PC-3 (cell line): Measurements from ENCODE around the gene CAMTA1. TPM values are rescaled to one million over a fixed set of nuclear protein-coding genes. Genes with fewer than 3 reads are reported as not detected.

Experiments
- ATAC-seq: fragments of 200-7000 bp; cut with Tn5 transposase; 2 replicates; pipeline ENCODE4 v1.9.1; 2020; ENCODE audit warnings: mild to moderate bottlenecking, moderate library complexity
- BruUV-seq: library from RNA; stranded (reverse); fragments of 400-500 nt; replicated peaks from 2 replicates; lab custom pipeline; 2021; lab: Mats Ljungman, UMichigan
- CTCF ChIA-PET: fragments of 300-600 bp; sonication (Branson Sonifier 250); formaldehyde crosslinking; loops from one replicate; lab custom pipeline; 2022; ENCODE audit warnings: antibody characterized with exemption; lab: Charles Lee
- POLR2A ChIA-PET: fragments of 300-600 bp; sonication (Branson Sonifier 250); formaldehyde crosslinking; loops from one replicate; lab custom pipeline; 2022; ENCODE audit warnings: antibody characterized with exemption; ENCODE audit not compliant: unreplicated experiment; lab: Charles Lee
- DNase-seq: peaks from one replicate; pipeline ENCODE4 v3.0.0-alpha.2; 2015
- H2AFZ ChIP-seq: fragments of 300-600 bp; sonication (generic); 2 replicates; pipeline ENCODE4 v1.6.0; 2016; ENCODE audit warnings: antibody characterized with exemption, low read length
- H3F3A ChIP-seq: fragments of 300-600 bp; sonication (generic); one replicate; pipeline ENCODE4 v1.6.0; 2017; ENCODE audit warnings: antibody characterized with exemption, low read length, control low read depth, mild to moderate bottlenecking; ENCODE audit not compliant: unreplicated experiment
- H3K27ac ChIP-seq: fragments of 300-600 bp; sonication (generic); 2 replicates; pipeline ENCODE4 v1.5.1; 2016; ENCODE audit warnings: mild to moderate bottlenecking, low read length
- H3K27me3 ChIP-seq: fragments of 300-600 bp; sonication (generic); 2 replicates; pipeline ENCODE4 v1.6.1; 2016; ENCODE audit warnings: low read length, mixed read lengths
- H3K36me3 ChIP-seq: fragments of 300-600 bp; sonication (generic); 2 replicates; pipeline ENCODE4 v1.6.1; 2016; ENCODE audit warnings: low read depth, mixed run types, low read length, mixed read lengths
- H3K4me1 ChIP-seq: fragments of 300-600 bp; sonication (generic); 2 replicates; pipeline ENCODE4 v1.5.1; 2016; ENCODE audit warnings: low read length; ENCODE audit not compliant: insufficient read depth
- H3K4me2 ChIP-seq: fragments of 300-600 bp; sonication (generic); 2 replicates; pipeline ENCODE4 v1.6.0; 2016; ENCODE audit warnings: low read length
- H3K4me3 ChIP-seq: fragments of 300-600 bp; sonication (generic); 2 replicates; pipeline ENCODE4 v1.5.1; 2016; ENCODE audit warnings: mild to moderate bottlenecking, low read length, mixed read lengths
- H3K79me2 ChIP-seq: fragments of 300-600 bp; sonication (generic); 2 replicates; pipeline ENCODE4 v1.6.1; 2017; ENCODE audit warnings: low read length, mixed read lengths
- H3K9ac ChIP-seq: fragments of 300-600 bp; sonication (generic); 2 replicates; pipeline ENCODE4 v1.6.0; 2016; ENCODE audit warnings: mild to moderate bottlenecking, low read length
- H3K9me2 ChIP-seq: fragments of 300-600 bp; sonication (generic); replicated peaks from 2 replicates; pipeline ENCODE4 v1.6.1; 2016; ENCODE audit warnings: mixed run types, low read length, mixed read lengths
- H3K9me3 ChIP-seq: fragments of 300-600 bp; sonication (generic); 2 replicates; pipeline ENCODE4 v1.6.1; 2016; ENCODE audit warnings: low read length, mixed read lengths
- H4K20me1 ChIP-seq: fragments of 300-600 bp; sonication (generic); 2 replicates; pipeline ENCODE4 v1.6.1; 2016; ENCODE audit warnings: low read length, mixed read lengths
- EZH2 ChIP-seq: fragments of 300-600 bp; sonication (generic); IDR thresholded peaks from one replicate; pipeline ENCODE4 v1.6.1; 2017; ENCODE audit warnings: antibody characterized with exemption, mild to moderate bottlenecking, low read length; ENCODE audit not compliant: unreplicated experiment
- EZH2phosphoT487 ChIP-seq: fragments of 300-600 bp; sonication (generic); IDR thresholded peaks from 2 replicates; pipeline ENCODE4 v1.6.1; 2018; ENCODE audit warnings: mild to moderate bottlenecking, antibody characterized with exemption, low read length, borderline replicate concordance
- intact Hi-C: fragments of 100-400 bp; cut with micrococcal nuclease; formaldehyde crosslinking; loops from 2 replicates; pipeline ENCODE4 v1.9.0; 2023
- total RNA-seq: library from RNA; depleted of rRNA; stranded (reverse); fragments of >200 nt; gene quantifications from 2 replicates; pipeline ENCODE4 v1.2.3, GENCODE V29; 2014
- TF ChIP-seq, protein P1 (sequence below): fragments of 300-600 bp; sonication (generic); conservative IDR thresholded peaks from 2 replicates; pipeline ENCODE4 v1.5.1; 2017; ENCODE audit warnings: antibody characterized with exemption, low read depth, mild to moderate bottlenecking, low read length

The CAMTA1 gene
- total RNA-seq, 1 experiment from 2014 or later = 40.8 TPM

GRCh38 chr1:7560601-7561181, 775.4 kb downstream of the CAMTA1 start:
- Histone ChIP-seq H3K4me2 (no peak overlapping the region), H3K9me2 (no peaks in the 10 kb centered on the region), H3K9ac (no peak overlapping the region), H4K20me1 (no peaks in the 10 kb centered on the region), H3K9me3 (no peaks in the 10 kb centered on the region), H3K36me3 (no peaks in the 10 kb centered on the region), H3K27me3 (peaks cover 75% of the 10 kb centered on the region), H3K4me1 (no peaks in the 10 kb centered on the region), H3F3A (no peaks in the 10 kb centered on the region), H2AFZ (no peak overlapping the region), H3K79me2 (no peaks in the 10 kb centered on the region), H3K27ac (no peak overlapping the region), H3K4me3 (no peak overlapping the region)
- TF ChIP-seq EZH2 = no peak
- TF ChIP-seq, protein P1, sequence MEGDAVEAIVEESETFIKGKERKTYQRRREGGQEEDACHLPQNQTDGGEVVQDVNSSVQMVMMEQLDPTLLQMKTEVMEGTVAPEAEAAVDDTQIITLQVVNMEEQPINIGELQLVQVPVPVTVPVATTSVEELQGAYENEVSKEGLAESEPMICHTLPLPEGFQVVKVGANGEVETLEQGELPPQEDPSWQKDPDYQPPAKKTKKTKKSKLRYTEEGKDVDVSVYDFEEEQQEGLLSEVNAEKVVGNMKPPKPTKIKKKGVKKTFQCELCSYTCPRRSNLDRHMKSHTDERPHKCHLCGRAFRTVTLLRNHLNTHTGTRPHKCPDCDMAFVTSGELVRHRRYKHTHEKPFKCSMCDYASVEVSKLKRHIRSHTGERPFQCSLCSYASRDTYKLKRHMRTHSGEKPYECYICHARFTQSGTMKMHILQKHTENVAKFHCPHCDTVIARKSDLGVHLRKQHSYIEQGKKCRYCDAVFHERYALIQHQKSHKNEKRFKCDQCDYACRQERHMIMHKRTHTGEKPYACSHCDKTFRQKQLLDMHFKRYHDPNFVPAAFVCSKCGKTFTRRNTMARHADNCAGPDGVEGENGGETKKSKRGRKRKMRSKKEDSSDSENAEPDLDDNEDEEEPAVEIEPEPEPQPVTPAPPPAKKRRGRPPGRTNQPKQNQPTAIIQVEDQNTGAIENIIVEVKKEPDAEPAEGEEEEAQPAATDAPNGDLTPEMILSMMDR = no peak
- TF ChIP-seq EZH2phosphoT487 = no peak
- intact Hi-C loops = no loop called here
- no peak for ATAC-seq
- DNase-seq = no peak
- POLR2A ChIA-PET = no interaction called here
- no TSS peak for BruUV-seq
- CTCF ChIA-PET = no interaction called here

GRCh38 chr1:7561331-7561921, 776.2 kb downstream of the CAMTA1 start:
- ATAC-seq (no peak), DNase-seq (no peak)
- H3K4me3 ChIP-seq = no peak overlapping the region
- ChIA-PET POLR2A (no interaction called here), CTCF (no interaction called here)
- H3K4me1 ChIP-seq = no peaks in the 10 kb centered on the region
- no peaks in the 10 kb centered on the region for H4K20me1 ChIP-seq
- no peak overlapping the region for H2AFZ ChIP-seq
- BruUV-seq = no TSS peak
- H3K9ac ChIP-seq = no peak overlapping the region
- no peaks in the 10 kb centered on the region for H3K9me3 ChIP-seq
- H3K4me2 ChIP-seq = no peak overlapping the region
- H3K9me2 ChIP-seq = no peaks in the 10 kb centered on the region
- no peaks in the 10 kb centered on the region for H3F3A ChIP-seq
- TF ChIP-seq, protein P1 = peak; percentile 47; the same call in 1 of the 2 replicates
- no peak for TF ChIP-seq EZH2
- no peak for TF ChIP-seq EZH2phosphoT487
- no peaks in the 10 kb centered on the region for H3K36me3 ChIP-seq
- H3K27ac ChIP-seq = no peak overlapping the region
- H3K79me2 ChIP-seq = no peaks in the 10 kb centered on the region
- H3K27me3 ChIP-seq = peaks cover 67% of the 10 kb centered on the region
- intact Hi-C loops = no loop called here
